Stomach (tissue), 4 donors: Measurements from ENCODE around the gene USP54.

Source experiments
- EP300 ChIP-seq: sonication (generic); formaldehyde crosslinking; IDR thresholded peaks from one replicate; pipeline ENCODE4 v1.6.1; 2017; ENCODE audit warnings: antibody characterized with exemption
- POLR2A ChIP-seq, 4 donors: fragments of 450-650 bp; IDR thresholded peaks; one replicate each; pipeline ENCODE4 v1.6.1; 2016; ENCODE audit warnings: antibody characterized with exemption in 4 of 4, control low read depth in 2 of 4, mild to moderate bottlenecking in 1 of 4, moderate library complexity in 1 of 4
- POLR2AphosphoS5 ChIP-seq, 3 donors: sonication (generic); formaldehyde crosslinking; IDR thresholded peaks; one replicate each; pipeline ENCODE4 v1.6.1; 2016; ENCODE audit warnings: antibody characterized with exemption in 3 of 3
- TF ChIP-seq, protein P1 (sequence below), 7 experiments: fragments of 450-650 bp in 4 of 7; fragments of 200-600 bp in 3 of 7; sonication (generic) in 3 of 7; IDR thresholded peaks; one replicate each; pipeline ENCODE4 v1.5.1; 2016 to 2019; ENCODE audit warnings: antibody characterized with exemption in 7 of 7, control low read depth in 2 of 7, mild to moderate bottlenecking in 1 of 7

- TF ChIP-seq, protein P1, sequence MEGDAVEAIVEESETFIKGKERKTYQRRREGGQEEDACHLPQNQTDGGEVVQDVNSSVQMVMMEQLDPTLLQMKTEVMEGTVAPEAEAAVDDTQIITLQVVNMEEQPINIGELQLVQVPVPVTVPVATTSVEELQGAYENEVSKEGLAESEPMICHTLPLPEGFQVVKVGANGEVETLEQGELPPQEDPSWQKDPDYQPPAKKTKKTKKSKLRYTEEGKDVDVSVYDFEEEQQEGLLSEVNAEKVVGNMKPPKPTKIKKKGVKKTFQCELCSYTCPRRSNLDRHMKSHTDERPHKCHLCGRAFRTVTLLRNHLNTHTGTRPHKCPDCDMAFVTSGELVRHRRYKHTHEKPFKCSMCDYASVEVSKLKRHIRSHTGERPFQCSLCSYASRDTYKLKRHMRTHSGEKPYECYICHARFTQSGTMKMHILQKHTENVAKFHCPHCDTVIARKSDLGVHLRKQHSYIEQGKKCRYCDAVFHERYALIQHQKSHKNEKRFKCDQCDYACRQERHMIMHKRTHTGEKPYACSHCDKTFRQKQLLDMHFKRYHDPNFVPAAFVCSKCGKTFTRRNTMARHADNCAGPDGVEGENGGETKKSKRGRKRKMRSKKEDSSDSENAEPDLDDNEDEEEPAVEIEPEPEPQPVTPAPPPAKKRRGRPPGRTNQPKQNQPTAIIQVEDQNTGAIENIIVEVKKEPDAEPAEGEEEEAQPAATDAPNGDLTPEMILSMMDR (IDR thresholded peaks at IDR 0.05) = no peak
- TF ChIP-seq POLR2A (IDR thresholded peaks at IDR 0.05) (no peak), EP300 (no peak), POLR2AphosphoS5 (IDR thresholded peaks at IDR 0.05) (no peak)
These were observed 104.5 kb downstream of the USP54 start for GRCh38 chr10:73486601-73487000.
